NCI-H2029 (cell line): ENCODE results near the gene IGSF22.

ENCODE experiments used
- DNase-seq: peaks from one replicate; lab custom pipeline; 2025; lab: John Stamatoyannopoulos, UW

The IGSF22 gene

DNA sequence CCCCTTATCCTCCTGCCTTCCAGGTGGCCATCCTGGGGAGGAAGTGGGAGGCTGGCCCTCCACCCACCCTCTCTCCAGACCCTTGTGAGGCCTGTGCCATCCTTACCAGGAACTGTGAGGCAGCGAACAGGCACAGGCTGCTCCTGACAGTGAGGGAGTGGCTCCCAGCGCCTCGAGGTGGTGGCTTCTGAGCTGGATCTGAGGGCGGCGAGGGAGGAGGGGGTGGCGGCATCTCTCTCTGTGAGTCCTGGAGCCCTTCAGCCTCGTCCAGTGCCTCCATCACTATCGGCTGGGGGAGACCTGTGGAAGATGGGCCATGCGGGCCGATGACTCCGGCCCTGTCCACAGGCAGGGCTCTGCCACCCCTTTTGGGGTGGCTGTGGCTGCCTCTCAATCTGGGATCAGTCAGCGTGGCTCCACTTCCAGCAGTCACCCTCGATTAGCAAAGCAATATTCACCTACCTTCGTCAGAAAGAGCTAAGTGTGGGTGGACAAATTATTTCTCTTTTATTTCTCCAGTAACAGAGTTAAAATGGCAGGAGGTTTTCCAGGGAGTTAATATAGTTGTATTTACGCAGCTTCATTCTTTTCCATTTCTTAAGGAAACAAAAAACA is 18.0 kb upstream of the IGSF22 start:
- no peak for DNase-seq

DNA sequence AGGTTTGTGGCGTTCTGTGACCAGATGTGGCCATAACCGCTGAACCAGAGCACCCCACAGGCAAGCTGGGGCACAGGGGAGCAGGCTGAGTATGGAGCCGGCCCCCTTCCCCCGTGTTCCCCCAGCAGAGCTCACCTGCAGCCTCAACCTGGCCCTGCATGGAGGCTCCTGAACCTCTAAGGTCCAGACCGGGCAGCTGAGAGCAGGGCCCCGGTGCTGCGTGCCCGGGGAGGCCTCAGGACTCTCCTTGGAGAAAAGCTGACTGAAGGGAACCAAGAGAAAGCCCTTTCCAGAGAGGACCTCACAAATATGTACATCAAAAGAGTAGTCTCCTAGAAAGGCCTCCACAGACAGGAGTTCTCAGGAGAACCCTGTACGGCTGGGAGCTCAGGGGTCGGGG is 17.4 kb upstream of the IGSF22 start:
- no peak for DNase-seq

DNA sequence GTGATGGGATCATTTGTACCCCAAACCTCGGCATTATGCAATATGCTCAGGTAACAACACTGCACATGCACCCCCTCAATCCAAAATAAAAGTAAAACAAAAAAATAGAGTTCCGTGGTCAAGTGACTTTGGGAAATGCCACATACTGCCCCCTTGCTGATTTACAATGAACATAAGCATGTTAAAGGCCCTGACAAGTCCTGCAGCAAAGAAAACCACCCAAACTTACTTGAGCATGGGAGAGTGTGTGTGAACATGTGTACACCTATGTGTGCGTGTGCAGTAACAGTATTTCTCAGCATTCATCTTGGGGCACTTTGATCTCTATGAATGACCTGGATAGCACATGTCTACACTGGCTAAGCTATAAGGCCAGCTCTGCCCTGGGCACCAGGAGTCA is 15.8 kb upstream of the IGSF22 start:
- DNase-seq: no peak

DNA sequence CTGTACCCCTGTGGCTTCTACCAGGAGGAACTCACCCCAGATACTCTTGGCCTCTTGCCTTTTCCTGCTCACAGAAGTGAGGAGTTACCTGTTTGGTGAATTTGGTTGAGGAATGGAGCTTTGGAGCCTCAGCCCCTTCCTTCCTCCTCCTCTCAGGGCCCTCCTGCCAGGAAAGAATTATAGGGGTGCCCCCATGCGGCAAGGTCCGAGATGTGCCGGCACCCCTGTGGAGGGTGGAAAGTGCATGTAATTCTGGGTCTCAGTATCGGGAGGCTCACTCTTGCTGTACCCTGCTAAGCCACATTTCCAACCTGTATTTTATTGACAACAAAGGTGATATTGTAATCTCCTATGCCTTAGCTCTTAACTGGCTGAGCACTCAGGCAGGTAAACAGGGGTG is 13.7 kb upstream of the IGSF22 start:
- no peak for DNase-seq

DNA sequence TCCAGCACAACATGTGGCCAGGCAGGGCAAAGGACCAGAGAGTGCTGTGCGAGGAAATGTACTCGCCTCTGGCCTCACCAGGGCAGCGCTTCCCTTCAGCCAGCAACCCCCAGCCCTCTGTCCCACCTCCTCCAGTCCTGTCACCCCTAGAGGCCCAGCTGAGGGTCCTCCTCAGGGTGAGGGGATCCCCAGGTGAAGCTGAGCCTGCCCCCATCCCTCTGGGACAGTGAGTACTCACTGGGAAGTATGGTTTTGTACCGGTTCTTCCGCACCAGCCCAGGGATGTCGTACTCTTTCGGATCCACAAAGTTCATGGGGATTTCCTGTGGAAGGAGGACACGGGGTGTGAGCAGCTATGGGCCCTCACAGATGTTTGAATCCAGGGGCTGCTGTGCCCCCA is 11.7 kb upstream of the IGSF22 start:
- no peak for DNase-seq

DNA sequence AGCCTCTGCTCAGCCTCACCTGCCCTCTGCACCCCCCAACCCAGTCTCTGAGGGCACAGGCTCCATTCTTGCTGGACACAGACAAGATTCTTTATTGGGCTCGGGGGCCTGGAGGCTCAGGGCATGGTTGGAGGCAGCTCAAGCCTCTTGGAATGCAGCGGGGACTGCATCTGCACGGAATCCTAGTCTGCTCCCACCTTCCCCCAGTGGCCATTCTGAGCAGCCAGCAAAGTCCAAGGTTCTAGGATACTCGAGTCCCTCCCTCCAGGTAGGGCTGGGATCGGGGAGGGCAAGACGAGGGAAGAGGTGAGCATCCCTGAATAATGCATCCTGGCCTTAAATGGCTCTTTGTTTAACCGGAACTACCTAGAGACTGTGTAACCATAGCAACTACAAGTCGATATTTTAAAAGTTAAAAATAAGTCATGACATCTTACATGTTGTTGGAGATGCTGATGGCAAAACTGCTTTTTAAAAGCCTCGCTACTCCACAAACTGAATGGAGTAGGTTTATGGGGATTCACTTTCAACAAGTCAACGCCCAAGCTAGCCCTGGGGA is 10.7 kb upstream of the IGSF22 start:
- DNase-seq: no peak

DNA sequence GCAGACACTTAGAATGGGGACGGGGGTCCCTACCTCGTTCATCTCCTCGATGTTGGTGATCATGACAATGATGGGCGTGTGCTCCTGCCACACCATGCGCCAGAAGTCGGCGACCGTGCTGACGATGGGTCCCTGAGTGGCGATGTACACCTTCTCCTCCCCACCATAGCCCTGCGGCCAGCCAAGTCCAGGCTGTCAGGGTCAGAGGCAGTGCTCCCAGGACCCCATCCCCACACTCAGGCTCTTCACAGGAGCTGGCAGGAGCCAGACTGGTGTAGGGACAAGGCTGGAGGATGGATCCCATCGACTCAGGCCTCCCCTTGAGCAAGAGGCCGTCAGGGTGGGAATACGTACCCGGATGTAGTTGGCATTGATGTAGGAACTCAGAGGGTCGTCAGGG is 7.2 kb upstream of the IGSF22 start:
- no peak for DNase-seq

DNA sequence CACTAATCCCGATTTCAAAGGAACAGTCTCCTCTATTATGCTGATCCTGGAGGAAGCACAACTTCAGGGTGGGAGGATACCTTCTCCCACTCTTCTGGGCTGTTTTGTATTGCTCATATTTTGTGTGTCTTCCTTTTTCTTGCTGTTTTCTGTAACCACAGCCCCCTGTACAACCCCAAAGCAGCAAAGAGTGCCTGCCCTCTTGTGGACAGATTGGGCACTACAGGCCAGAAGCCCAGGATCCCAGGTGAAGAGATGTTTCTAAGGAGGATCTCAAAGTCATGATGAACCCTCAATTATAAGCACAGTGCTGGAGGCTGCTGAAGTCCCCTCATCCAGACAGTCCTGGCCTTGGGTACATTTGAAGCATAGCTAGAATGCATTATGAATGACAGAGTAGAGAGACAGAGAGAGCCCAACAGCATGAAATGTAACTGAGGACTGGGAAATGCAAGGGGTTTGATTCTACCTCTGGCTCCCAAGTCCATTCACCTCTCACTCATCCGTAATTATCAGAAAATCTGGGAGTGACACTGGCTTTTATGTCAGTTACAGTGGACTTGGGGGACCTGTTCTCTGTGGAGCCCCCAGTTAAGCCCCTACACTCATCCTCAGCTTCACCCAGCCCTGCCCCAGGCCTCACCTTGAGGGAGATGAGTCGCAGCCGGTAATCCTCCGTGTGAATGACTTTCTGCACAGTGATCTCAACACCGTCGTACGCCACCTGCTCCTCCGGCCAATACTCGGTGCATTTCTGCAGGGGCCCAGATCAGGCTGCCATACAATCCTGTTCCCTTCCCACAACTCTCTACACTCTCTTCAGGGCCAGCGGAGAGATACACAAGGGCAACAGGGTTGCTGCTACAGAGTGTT is 6.2 kb upstream of the IGSF22 start:
- DNase-seq: no peak

DNA sequence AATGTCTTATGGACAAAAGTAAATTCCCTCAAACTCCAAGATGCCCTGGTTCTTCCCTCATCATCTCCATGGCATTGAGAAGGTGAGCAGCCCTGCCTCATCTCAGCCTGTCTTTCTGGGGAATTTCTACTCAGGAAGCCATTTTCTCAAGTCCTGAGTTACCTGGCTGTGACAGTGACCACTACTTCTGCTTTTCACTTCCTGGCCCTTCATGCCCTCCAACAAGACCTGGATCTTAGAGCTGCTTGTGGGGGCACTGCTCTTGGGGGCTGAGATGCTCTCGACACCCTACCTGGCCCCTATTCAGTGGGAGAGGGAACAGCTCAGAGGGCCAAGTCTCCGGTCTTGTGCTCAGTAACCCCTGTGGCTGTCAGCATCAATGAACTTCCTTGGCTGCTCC is 5.5 kb upstream of the IGSF22 start:
- DNase-seq: no peak

DNA sequence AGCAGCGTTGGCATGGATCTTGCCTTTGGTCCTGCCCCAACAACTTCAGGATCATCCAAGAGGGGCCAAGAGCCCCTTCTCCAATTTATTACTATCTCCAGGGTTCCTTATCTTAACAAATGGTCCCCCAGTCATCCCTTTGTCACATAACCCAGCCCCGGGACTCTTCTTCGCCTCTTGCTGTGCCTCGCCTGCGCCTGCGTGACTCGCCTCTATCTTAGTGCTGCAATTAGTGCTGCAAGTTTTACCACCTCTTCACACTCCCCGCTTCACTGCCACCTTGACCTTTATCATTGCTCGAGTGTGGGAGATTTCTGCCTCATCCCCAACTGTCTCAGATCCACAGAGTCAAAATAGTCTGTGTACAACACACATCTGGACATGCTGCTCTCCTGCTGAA is 4.0 kb upstream of the IGSF22 start:
- DNase-seq: no peak

DNA sequence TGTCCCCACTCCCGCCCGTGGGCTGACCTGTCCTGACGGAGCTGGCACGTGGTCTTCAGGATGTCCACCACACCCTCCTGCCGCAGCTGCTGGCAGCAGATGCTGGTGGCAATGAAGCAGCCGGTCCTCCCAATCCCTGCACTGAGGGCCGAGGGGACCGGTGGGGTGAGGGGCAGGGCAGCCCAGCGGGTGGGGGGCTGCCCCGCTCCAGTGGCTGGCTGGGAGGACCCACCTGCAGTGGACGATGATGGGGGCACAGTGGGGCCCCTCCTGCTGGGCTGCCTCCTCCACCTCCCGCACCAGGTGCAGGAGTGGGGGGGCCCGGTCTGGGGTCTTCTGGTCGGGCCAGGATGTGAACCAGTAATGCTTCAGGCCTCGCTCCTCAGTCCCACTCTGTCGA is 3.4 kb upstream of the IGSF22 start:
- no peak for DNase-seq

DNA sequence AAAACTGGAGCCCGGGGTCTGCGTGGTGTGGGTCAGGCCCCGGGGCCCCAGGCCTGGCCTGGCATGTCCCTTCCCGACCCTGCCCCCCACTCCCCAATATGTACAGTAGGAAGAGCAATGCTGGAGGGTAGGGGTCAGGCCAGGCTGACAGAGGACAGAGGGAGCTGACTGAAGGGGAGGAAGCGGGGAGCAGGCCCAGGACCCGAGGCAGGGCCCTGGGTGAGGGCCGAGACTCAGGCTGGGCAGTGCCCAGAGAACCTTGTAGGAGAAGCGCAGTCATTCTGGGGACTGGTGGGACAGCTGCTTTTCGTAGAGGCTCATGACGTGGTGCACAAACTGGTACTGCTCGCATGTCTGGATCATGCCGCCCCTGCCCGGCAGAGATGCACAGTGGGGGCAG is 2.7 kb upstream of the IGSF22 start:
- no peak for DNase-seq

DNA sequence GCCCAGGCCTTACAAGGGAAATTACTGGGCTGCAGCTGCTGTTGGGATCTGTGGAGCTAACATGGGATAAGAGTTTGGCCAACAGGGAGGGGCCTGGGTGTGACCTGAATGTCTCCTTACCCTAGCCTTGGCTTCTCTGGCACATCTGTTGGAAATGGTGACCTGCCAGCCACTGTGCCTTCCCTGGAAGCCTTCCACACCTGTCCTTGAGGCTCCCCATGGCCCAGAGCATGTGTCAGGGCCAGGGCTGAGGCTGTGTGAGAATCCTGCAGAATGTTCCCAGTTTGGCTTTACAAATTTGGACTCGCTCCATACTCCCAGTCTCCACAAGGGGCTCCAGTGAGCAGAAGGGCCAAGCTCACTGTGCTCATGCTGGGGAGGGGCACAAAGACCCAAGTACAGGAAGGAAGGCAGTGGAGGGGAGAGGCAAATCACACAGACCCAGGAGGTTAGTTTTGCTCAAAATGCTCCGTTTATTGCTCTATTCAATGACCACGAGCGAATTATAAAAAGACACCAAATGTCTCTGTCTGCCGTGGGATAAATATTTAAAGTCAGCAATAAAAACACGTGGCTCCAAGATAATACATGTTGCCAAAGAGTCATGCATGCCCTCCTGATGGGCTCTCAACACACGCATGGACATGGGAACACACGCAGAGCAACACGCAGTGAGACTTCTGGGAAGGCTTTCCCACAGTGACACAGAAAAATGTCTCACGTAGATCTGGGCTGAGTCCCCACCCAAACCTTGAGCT is 1.7 kb upstream of the IGSF22 start:
- DNase-seq: no peak

DNA sequence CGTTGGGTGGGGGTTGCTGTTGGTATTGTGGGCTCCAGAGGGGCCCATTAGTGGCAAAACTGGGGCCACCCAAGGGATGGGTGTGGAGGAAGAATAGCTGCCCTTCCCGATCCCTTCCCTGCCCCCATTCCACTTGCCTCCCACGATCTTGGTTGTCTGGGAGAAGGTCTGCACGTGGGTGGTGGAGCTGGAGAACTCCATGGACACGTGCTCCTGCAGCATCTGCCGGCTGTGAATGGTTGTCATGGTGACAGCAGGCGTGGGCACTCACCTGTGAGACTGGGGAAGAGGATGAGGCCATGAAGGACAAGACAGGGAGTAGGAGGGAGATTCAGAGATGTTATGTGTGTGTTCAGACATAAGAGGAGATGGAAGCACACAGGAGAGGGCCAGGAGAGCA is 2.0 kb downstream of the IGSF22 start:
- DNase-seq: peak; percentile 19

DNA sequence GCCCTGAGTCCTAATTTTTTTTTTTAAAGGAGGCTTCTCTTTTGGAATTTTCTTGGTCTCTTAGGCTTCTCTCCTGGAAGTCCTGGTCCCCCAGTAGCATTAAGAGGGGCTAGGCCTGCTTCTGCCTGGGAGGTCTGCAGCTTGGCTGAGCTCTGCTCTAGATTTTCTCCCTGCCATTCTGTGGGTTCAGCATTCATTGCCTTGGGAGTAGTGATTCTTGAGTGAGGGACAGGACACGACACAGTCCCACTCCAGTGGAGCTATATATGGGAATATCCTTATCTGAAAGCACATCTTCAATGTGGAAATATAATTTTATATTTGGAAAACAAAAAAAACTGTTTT is 3.7 kb downstream of the IGSF22 start:
- DNase-seq: no peak

DNA sequence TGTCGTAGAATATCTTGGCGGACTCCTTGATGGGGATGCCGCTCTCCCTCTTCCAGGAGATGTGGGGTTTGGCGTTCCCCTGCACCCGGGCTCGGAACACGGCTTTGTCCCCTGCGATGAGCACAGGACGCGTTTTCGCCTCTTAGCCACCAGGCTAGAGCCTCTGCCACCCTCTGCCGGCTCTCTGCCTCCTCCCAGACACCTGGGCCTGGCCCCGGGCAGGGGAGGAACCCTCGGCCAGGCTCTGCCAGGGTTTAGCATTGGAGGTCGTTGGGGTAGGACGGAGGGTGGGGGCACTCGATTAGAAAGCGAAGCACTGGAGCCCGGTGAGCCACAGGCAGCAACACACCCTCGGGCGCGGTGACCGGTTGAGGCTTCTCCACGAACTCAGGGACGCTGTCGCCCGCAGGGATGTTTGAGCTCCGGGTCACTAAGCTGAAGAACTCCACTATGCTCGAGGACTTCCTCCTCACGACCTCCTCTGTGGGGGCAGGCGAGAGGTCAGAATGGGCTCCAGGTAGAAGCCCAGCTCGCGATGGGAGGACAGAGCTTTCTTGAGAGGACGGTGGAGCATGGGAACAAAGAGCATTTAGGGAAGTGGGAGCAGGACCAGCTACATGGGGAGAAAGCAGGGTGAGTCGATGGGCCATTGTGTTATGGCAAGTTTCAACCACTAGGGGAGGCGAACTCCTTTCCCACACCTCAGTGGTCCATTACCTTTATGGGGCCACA is 4.3 kb downstream of the IGSF22 start:
- DNase-seq: peak; percentile 10

DNA sequence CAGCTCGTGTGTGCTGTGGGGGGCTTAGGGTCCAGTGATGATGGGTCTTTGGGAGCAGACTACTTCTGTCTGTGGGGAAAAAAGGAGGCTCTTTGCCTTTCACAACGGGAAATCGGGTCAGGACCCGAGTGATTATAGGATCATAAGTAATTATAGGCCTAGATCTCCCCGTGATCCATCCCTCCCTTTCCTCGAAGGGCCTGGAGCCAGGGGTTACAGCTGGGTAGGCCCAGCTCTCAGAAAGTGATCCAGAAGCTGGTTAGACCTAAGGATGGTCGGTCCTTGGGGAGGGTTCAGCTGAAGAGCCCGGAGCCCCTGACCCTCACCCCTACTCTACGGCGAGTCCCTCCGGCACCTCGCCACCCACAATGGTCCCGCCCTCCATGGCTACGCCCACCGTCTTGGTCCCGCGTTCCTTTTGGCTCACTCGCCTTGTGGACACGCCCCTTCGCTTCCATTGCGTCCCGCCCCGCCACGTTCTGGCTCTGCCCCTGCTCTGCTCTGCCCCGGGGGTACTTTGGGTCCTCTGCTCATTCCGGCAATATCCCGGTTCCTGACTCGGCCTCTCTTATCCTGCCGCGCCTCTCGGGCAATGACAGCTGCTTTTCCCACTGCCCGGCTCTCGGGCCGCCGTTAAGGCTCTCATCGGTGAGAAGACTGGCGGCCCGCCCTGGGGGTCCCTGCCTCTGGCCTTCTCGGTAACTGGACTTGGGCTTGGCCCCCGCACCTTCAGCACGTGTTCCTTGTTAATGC is 5.0 kb downstream of the IGSF22 start:
- peak; percentile 60 for DNase-seq

DNA sequence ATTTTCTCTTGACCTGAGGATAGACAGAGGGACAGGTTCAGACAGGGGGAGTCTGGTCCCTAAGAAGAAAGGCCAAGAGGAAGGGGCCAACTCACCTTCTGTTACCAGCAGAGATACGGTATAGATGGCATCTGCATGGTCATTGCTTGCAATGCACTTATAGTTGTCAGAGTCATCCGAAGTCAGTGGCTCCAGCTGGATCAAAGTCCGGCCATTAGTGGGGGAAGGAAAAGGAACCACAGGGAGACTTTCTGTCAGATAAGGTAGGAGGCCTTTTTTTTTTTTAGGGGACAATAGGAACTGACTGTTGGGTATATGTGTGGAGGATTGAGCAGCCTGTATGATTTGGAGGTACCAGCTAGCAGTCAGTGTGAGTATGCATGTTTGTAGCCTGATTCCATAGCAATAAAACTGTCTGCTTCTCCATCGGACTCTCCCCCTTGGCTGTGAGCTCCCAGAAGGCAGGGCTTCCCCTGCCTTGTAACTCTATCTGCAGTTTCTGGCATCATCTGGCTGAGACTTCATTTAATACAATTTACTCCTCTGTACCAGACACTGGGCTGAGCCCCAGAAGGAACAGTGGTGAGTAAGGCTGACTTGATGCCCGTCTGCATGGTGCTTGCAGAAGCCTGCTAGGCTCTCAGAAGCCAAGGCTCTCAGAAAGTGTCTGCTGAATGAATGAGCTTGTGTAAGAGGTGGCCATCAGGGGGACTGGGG is 5.7 kb downstream of the IGSF22 start:
- no peak for DNase-seq

DNA sequence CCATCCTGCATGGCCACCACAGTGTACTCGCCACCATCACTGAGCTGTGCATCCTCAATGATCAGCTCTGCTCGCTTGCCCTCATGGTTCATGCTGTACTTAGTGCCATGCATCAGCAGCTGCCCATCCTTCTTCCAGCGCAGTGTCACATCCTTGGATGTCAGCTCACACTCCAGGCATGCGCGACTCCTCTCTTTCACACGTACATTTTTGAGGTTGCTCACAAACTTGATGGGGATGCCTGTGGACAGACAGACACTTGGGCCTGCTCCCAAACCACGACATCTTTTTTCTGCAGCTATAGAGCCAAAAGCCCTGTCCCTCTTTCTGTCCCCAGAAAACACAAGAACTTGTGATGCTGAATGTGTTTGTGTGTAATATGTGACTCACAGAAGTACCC is 10.5 kb downstream of the IGSF22 start:
- DNase-seq: no peak

DNA sequence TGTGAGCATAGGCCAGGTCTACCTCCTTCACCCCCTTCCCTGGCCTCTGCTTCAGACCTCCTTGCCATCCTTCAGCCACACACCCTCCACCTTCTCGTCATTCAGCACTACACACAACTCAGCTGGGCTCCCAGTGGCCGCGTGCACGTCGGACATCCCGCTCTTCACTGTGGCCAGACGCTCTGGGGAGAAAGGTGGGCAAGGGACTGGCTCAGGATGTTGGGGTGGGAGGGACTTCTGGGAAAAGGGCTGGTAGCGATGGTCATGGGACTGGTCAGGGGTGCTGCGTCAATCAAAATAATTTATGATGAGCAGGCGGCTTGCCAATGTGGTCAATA is 11.6 kb downstream of the IGSF22 start:
- DNase-seq: no peak
